Stimulated activated CD8-positive, alpha-beta memory T cell treated with anti-CD3 and anti-CD28 coated beads, Interleukin-7, amount 100 ng/mL, for 24 hours (primary cell): Measurements from ENCODE around the gene XKR7.
"Not testable (repeated sequence)": the region's sequence is repeated elsewhere in the genome, so short reads cannot be mapped to it uniquely, and the experiment has no call there.

ENCODE experiments used
- DNase-seq: peaks from one replicate; pipeline ENCODE4 v3.0.0-alpha.2; 2020; ENCODE audit warnings: low read depth

Gene XKR7

GRCh38 chr20:32017711-32018251, 49.8 kb downstream of the XKR7 start:
- DNase-seq = no peak

- DNase-seq = no peak
These were observed 50.6 kb downstream of the XKR7 start for GRCh38 chr20:32018269-32019155.

- DNase-seq = no peak
These were observed 51.2 kb downstream of the XKR7 start for GRCh38 chr20:32019156-32019510.

DNA sequence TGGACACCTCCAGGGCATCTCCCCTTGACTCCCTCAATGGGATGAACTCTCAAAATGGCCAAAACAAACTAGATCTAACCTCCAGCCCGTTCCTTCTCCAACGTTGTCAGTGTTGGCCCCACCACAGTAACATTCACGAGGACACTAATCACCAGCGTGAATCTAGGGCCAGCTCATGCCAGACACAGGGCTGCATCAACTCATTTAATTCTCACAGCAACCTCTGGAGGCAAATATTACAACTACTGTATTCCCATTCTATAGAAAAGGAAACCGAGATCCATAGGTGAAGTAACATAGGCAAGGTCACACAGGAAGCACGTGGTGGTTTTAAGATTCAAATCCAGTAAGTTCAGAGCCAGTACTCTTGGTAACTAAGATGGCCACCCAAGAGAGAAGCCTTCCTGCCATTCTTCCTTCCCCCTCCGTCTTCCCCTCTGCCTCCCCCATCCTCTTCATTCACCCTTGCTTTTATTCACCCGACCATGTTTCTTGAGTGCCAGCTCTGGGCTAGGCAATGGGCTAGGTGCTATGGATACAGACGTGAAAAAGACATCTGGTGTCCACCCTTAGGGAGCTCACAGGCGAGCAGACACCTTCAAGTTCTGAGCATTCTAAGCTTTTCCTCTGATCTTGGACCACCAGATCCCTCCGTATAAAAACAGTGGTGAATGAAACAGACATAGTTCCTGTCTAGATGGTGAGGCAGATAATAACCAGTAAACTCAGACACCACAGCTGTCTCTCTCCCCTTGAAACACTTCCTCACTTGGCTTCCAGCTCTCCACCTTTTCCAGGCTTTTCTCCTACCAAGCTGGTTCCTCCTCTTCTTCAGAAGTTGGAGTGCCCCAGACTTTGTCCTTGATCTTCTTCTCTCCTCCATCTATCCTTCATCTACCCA, 51.9 kb downstream of the XKR7 start:
- DNase-seq = no peak

GRCh38 chr20:32021091-32021490, 53.1 kb downstream of the XKR7 start:
- DNase-seq = no peak

- no peak for DNase-seq
These were observed 56.8 kb downstream of the XKR7 start for GRCh38 chr20:32024683-32025295.

GRCh38 chr20:32027643-32028042, 59.7 kb downstream of the XKR7 start:
- no peak for DNase-seq

GRCh38 chr20:32028647-32029372, 60.9 kb downstream of the XKR7 start:
- no peak for DNase-seq

DNA sequence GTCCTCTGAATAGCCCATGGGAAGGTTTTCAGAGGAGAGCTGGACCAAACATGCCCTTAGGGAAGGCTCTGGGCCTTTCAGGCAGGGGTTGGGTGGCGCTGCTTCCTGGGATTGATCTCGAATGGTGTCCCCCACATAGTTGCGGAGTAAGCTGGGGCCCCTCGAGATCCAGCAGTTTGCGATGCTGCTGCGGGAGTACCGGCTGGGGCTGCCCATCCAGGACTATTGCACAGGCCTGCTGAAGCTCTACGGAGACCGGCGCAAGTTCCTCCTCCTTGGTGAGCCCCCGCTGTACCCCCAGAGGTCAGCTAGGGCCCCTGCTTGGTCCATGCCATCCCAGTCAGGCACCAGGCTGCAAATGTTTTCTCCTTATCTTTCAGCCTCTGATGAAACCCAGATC, 61.6 kb downstream of the XKR7 start:
- DNase-seq = no peak

GRCh38 chr20:32031007-32031958, 63.3 kb downstream of the XKR7 start:
- DNase-seq = no peak

DNA sequence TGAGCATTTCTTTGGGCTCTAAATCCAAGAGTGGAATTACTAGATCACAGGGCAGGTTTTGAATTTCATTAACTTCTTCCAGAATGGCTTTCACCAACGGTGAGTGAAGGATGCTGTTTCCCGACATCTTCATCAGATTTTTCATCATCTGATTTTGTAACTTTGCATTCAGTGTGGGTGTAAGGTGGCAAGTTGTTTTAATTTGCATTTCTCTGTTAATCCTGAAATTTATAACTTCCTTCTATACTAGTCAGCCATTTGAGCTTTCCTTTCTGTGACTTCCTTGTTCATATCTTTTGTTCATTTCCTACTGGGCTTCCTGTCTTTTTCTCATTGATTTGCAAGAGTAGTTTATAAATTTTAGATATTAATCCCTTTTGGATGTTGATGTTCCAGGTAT, 65.4 kb downstream of the XKR7 start:
- DNase-seq = no peak

GRCh38 chr20:32033721-32034120, 65.8 kb downstream of the XKR7 start:
- DNase-seq = not testable (repeated sequence)

GRCh38 chr20:32034581-32035425, 66.9 kb downstream of the XKR7 start:
- DNase-seq = no peak

DNA sequence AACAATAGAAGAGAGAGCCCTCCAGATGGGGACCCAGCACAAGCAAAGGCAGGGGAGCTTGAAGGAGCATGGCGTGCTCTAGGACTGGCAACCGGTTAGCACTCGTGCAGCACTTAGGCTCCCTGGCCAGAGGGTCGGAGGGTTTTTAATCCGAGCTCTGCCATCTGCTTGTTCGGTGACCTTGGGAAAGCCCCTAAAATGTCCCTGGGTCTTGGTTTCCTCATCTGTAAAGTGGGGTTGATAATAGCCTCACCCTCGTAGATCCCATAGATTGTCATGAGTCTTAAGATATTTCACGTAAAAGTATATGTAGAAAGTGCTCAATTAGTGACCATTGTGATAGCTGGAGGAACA, 67.5 kb downstream of the XKR7 start:
- DNase-seq = no peak

GRCh38 chr20:32036252-32036651, 68.3 kb downstream of the XKR7 start:
- DNase-seq = no peak

DNA sequence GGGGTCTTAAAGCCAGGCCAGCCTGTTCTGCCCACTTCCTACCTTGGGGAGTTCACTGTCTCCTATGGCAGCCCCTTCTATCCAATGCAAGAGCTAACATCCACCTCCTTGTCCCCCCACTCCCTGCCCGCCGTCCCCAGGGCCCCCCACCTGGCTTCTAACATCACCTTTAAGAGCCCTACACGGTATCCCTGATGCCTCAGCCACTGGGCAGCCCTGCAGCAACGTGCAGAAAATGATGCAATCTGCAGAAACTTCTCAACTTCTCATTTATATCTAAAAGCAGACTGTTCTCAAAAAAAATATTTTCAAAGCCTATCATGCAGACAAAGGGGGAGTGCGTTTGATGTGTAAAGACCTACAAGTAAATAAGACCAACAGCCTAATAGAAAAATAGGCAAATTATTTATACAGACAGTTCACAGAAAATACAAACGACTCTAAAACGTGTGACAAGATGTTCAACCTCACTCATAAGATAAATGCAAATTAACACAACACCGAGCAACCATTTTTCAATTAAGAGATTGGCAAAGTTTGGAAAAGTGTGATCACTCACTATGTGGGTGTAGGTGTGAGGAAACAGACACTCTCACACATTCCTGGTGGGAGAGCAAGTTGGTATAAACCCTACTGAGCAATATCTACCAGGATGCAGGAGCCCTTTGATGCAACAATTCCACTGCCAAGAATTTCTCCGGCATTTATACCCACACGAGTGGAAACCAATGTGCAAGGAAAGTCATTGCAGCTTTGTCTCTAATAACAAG, 69.0 kb downstream of the XKR7 start:
- no peak for DNase-seq

DNA sequence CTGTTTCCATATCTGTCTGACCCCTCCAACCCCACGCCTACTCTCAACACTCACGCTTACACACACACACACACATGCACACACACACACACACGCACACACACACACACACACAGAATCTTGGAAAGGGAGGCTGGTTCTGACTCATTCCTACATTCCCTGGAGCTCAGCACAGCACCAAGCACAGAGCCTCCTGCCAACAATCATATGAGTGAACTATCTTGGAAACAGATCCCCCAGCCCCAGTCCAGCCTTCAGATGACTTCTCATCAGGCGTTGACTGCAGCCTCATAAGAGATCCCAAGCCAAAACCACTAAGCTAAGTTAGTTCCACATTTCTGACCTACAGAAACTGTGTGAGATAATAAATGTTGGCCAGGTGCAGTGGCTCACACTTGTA, 70.0 kb downstream of the XKR7 start:
- no peak for DNase-seq

GRCh38 chr20:32040142-32040953, 72.4 kb downstream of the XKR7 start:
- no peak for DNase-seq
